Stimulated activated CD8-positive, alpha-beta memory T cell treated with anti-CD3 and anti-CD28 coated beads, Interleukin-7, amount 100 ng/mL, for 24 hours (primary cell): ENCODE measurements around the gene NES.
"Not testable (repeated sequence)": the region's sequence is repeated elsewhere in the genome, so short reads cannot be mapped to it uniquely, and the experiment has no call there.

ENCODE experiments used
- DNase-seq: peaks from one replicate; pipeline ENCODE4 v3.0.0-alpha.2; 2020; ENCODE audit warnings: low read depth

Gene NES

GRCh38 chr1:156644146-156644545 lies 33.1 kb downstream of the NES start:
- no peak for DNase-seq

DNA sequence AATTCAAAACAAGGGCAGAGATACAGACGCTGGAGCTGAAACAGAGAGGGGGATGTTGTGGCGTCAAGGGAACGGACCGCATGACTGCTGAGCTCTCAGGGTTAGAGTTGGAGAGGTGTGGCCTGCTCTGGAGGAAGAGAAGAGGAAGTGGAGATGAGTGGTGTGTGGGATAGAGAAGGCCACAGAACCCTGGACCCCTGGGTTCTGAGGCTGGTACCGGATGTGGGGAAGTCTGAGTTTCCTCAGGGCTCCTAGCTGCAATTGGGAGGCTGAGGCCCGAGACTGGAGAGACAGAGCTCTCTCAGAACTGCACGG lies 33.5 kb downstream of the NES start:
- DNase-seq, result no peak

GRCh38 chr1:156643049-156643777 lies 34.0 kb downstream of the NES start:
- DNase-seq, result no peak

GRCh38 chr1:156642265-156643048 lies 34.8 kb downstream of the NES start:
- DNase-seq, result no peak

DNA sequence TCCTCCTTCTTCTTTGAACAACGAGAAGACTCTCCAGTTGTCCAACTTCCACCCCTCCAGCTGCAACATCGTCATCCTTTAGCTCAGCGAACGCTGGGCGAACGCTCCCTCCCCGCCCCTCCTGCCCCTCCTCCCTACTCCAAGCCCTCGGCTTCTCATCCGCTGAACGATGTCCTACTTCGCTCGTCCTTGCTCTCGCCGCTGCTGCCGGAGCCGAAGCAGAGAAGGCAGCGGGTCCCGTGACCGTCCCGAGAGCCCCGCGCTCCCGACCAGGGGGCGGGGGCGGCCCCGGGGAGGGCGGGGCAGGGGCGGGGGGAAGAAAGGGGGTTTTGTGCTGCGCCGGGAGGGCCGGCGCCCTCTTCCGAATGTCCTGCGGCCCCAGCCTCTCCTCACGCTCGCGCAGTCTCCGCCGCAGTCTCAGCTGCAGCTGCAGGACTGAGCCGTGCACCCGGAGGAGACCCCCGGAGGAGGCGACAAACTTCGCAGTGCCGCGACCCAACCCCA lies 35.4 kb downstream of the NES start, which contains the start of gene BCAN:
BCAN (plus strand) TSS at position 357 of the 504 bp plus-strand sequence. CDS start 3,938 bp downstream, outside the sequence.
- DNase-seq, result no peak

DNA sequence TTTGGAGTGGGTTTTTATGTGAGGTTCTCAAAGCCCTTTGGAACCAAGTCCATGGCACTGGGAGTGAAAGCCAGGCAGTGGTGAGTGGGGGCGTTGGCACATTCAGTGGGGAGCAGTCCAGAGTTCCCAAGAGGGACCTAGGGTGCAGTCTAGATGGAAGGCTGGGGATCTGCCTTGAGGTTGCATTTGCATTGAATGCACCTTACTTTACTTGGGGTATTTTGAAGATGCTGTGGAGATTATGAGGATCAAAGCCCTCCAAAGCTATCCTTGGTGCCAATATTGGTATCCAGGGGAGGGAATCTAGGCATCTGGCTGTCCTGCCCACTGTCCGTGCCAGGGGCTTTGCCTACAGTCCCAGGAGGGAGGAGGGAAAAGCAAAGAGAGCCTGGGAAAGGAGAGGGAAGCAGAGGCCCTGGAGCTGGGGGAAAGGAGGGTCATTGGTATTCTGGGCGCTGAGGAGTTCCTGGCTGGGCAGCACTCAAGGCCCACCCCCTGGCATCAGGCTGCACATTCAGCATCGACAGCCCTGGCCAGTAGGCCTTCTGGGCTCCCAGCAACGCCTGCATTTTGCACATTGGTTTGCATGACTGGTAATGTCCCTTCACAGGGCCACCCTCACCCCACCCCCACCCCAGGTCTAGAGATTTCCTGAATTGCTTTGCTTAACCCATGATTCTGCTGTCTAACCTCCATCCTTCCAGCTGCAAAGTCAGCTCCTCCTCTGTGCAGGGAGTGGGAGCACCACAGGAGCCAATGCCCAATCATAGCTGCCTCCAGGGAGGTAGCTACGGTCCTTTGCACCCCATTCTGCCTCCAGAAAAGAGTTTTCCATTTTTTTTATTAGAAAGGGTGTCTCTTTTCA lies 36.1 kb downstream of the NES start:
- no peak for DNase-seq

DNA sequence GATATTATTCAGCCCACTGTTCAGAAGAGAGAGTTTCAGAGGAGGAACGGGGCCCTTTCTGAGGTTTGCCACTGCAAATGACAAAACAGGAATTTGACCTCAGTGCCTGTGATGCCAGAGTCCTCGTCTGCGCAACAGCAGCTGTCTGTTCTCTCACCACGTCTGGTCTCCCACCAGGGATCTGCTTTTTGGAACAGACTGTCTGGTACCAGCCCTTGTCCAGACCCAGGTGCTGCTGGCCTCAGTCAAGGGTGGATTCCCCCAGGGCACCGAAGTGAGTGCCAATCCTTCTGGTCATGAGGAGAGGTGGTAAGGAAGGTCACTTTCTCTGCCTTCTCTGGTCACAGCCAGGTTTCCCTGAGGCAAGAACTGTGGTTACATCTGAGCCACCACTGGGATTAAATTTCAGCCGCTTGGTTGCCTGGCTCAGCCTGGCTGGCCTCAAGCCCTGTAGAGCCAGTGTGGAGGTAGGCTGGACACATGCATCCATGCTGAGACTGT lies 37.6 kb downstream of the NES start:
- no peak for DNase-seq

GRCh38 chr1:156638189-156638985 lies 38.8 kb downstream of the NES start:
- no peak for DNase-seq

DNA sequence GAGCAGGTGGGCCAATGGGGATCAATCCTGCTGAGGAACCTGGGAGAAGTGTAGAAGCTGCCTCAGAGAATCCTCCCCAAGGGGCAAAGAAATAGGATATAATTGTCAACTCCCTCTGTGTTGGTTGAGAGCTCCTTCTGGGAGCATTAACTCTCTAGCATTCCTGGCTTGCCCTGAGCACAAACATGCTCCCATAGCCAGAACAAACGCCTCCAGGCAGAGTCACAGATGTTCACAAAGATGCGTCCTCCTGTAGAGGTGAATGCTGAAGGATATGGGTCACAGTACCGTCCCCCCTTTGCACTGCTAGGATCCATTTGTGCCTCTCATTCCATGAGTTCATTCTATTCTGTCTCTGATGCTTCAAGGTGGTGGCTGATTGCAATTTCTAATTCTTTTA lies 44.9 kb downstream of the NES start:
- no peak for DNase-seq

GRCh38 chr1:156631152-156631551 lies 46.1 kb downstream of the NES start:
- DNase-seq, result not testable (repeated sequence)

DNA sequence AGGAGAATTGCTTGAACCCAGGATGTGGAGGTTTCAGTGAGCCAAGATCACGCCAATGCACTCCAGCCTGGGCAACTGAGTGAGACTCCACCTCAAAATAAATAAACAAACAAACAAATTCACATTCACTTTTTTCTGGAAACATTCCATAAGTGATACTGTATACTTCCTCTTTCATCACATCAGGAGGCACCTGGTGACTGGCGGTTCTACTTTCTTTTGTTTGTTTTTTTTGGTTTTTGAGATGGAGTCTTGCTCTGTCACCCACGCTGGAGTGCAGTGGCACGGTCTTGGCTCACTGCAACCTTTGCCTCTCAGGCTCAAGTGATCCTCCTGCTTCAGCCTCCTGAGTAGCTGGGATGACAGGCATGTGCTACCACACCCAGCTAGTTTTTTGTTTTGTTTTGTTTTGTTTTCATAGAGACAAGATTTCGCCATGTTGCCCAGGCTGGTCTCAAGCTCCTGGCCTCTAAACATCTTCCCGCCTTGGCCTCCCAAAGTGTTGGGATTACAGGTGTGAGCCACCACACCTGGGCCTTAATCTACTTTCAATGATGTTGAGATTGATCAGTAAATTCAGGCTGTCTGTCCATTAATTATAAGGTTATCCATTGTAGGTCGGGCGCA lies 47.3 kb downstream of the NES start:
- no peak for DNase-seq

- no peak for DNase-seq
These were observed 49.8 kb downstream of the NES start for GRCh38 chr1:156627313-156627880.

- no peak for DNase-seq
These were observed 51.1 kb downstream of the NES start for GRCh38 chr1:156626079-156626438.

- DNase-seq, result peak; percentile 41
These were observed 51.6 kb downstream of the NES start for GRCh38 chr1:156625436-156626078.

DNA sequence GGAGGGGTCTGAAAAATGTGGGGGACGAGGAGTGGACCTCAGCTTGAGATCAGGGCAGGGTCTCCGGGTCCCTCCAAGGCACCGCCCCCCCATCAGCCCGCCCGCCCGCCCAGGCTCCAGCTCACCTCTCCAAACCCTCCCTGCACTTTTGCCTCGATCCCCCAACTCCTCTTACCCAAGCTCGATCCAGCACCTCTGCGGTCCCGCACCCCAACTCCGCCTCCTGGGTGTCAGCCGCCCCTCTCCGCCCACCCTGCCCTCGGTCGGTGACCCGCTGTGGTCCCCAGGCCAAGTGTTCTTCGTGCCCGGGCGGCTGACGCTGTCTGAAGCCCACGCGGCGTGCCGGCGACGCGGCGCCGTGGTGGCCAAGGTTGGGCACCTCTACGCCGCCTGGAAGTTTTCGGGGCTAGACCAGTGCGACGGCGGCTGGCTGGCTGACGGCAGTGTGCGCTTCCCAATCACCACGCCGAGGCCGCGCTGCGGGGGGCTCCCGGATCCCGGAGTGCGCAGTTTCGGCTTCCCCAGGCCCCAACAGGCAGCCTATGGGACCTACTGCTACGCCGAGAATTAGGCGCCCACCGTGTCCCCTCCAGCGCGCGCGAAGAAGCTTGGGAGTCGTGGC lies 52.3 kb downstream of the NES start:
- no peak for DNase-seq

- no peak for DNase-seq
These were observed 53.0 kb downstream of the NES start for GRCh38 chr1:156623946-156624813.

DNA sequence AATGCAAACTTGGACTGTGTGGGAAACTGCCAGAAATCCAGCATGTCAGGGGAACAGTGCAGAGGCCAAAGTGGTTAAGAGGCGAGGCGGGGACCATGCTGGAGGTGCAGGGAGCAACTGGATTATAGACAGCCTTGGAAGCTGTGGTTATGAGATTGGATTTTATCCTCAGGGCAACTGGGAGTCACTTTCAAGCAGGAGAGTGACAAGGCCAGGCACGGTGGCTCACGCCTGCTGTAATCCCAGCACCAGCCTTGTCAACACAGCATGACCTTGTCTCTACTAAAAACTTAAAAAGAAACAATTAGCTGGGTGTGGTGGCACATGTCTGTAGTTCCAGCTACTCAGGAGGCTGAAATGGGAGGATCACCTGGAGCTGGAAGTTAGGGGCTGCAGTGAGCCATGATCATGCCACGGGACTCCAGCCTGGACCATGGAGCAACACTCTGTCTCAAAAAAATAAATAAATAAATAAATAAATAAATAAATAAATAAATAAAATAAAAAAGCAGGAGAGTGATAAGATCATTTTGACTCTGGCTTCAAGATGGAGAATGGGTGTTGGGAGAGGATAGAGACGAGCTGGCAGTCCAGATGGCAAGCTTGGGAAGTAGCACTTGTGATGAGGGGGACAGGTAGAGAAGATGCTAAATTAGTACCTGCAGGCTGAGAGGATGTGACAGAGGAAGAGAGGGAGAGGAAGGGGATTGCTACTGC lies 54.5 kb downstream of the NES start:
- DNase-seq, result no peak

DNA sequence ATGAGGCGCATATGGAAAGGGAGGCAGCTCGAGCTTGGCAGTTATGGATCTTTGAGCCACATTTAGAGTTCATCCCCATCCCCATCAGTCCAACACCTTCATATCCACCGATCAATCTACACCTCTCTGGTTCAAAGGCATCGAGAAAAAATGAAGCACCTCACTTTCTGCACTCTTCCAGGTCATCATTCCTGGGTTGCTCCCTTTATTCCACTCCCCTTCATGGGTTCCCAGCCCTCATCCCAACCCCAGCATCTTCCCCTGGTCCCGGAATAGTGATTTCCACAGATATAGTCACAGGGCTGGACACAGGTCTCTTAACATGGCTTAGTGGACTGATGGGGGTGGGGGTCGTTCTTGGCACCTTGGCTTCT lies 57.6 kb downstream of the NES start:
- DNase-seq, result no peak
